H1 (cell line): ENCODE data around the gene OR13C5. TPM values are rescaled to one million over a fixed set of nuclear protein-coding genes. Genes with fewer than 3 reads are reported as not detected.

ENCODE experiments used
- CEBPB ChIP-seq: IDR thresholded peaks from 2 replicates; pipeline ENCODE4 v1.6.1; 2012; ENCODE audit warnings: low read depth, low read length
- polyA plus RNA-seq, 7 experiments: library from polyadenylated mRNA; depleted of rRNA in 3 of 7; stranded (reverse) in 5 of 7; unstranded in 2 of 7; fragments of >200 nt in 5 of 7; fragments of 200-250 nt in 2 of 7; gene quantifications; 1 replicate in 5 of 7; 2 replicates in 1 of 7; 4 replicates in 1 of 7; pipeline versions ENCODE4 v1.2.1 to v1.2.3, GENCODE V29; 2011 to 2013; ENCODE audit warnings: missing spikeins in 2 of 7, mixed read lengths in 2 of 7
- total RNA-seq: library from RNA; stranded (reverse); fragmentation: NEBNext Ultra II Directional; extraction: Animal tissue kit (Norgen Biotek cat#: 25700); gene quantifications from 2 replicates; pipeline ENCODE4 v1.2.1, GENCODE V29; 2021
- TF ChIP-seq, protein P1 (sequence below): fragments of 300-600 bp; sonication (generic); IDR thresholded peaks from 2 replicates; pipeline ENCODE4 v1.7.1; 2012; ENCODE audit warnings: low read length, moderate library complexity, mild to moderate bottlenecking, inconsistent platforms; ENCODE audit not compliant: insufficient replicate concordance

OR13C5 gene
- total and polyA plus RNA-seq, 2 of the 8 experiments (the other 6 are each of a cell fraction or from before 2014, with no cell fraction given) = not detected

DNA sequence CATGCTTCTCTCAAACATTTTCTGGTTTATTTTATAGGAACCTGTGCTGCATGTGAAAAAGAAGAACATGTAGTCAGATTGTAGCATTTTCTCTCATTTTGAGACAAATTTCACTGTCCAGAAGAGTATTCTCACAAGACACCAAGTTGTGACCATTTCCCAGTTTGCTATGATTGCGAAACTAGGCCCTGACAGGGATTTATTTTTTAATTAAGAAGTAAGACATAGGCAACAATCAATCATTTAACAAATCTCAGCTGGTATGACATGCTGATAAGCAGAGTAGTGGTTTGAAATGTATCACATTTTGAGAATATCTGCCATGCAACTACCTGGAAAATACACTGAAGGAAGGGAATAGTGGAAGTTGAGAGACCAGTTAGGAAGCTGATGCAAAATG, 18.7 kb downstream of the OR13C5 start (continued):
- TF ChIP-seq, protein P1, sequence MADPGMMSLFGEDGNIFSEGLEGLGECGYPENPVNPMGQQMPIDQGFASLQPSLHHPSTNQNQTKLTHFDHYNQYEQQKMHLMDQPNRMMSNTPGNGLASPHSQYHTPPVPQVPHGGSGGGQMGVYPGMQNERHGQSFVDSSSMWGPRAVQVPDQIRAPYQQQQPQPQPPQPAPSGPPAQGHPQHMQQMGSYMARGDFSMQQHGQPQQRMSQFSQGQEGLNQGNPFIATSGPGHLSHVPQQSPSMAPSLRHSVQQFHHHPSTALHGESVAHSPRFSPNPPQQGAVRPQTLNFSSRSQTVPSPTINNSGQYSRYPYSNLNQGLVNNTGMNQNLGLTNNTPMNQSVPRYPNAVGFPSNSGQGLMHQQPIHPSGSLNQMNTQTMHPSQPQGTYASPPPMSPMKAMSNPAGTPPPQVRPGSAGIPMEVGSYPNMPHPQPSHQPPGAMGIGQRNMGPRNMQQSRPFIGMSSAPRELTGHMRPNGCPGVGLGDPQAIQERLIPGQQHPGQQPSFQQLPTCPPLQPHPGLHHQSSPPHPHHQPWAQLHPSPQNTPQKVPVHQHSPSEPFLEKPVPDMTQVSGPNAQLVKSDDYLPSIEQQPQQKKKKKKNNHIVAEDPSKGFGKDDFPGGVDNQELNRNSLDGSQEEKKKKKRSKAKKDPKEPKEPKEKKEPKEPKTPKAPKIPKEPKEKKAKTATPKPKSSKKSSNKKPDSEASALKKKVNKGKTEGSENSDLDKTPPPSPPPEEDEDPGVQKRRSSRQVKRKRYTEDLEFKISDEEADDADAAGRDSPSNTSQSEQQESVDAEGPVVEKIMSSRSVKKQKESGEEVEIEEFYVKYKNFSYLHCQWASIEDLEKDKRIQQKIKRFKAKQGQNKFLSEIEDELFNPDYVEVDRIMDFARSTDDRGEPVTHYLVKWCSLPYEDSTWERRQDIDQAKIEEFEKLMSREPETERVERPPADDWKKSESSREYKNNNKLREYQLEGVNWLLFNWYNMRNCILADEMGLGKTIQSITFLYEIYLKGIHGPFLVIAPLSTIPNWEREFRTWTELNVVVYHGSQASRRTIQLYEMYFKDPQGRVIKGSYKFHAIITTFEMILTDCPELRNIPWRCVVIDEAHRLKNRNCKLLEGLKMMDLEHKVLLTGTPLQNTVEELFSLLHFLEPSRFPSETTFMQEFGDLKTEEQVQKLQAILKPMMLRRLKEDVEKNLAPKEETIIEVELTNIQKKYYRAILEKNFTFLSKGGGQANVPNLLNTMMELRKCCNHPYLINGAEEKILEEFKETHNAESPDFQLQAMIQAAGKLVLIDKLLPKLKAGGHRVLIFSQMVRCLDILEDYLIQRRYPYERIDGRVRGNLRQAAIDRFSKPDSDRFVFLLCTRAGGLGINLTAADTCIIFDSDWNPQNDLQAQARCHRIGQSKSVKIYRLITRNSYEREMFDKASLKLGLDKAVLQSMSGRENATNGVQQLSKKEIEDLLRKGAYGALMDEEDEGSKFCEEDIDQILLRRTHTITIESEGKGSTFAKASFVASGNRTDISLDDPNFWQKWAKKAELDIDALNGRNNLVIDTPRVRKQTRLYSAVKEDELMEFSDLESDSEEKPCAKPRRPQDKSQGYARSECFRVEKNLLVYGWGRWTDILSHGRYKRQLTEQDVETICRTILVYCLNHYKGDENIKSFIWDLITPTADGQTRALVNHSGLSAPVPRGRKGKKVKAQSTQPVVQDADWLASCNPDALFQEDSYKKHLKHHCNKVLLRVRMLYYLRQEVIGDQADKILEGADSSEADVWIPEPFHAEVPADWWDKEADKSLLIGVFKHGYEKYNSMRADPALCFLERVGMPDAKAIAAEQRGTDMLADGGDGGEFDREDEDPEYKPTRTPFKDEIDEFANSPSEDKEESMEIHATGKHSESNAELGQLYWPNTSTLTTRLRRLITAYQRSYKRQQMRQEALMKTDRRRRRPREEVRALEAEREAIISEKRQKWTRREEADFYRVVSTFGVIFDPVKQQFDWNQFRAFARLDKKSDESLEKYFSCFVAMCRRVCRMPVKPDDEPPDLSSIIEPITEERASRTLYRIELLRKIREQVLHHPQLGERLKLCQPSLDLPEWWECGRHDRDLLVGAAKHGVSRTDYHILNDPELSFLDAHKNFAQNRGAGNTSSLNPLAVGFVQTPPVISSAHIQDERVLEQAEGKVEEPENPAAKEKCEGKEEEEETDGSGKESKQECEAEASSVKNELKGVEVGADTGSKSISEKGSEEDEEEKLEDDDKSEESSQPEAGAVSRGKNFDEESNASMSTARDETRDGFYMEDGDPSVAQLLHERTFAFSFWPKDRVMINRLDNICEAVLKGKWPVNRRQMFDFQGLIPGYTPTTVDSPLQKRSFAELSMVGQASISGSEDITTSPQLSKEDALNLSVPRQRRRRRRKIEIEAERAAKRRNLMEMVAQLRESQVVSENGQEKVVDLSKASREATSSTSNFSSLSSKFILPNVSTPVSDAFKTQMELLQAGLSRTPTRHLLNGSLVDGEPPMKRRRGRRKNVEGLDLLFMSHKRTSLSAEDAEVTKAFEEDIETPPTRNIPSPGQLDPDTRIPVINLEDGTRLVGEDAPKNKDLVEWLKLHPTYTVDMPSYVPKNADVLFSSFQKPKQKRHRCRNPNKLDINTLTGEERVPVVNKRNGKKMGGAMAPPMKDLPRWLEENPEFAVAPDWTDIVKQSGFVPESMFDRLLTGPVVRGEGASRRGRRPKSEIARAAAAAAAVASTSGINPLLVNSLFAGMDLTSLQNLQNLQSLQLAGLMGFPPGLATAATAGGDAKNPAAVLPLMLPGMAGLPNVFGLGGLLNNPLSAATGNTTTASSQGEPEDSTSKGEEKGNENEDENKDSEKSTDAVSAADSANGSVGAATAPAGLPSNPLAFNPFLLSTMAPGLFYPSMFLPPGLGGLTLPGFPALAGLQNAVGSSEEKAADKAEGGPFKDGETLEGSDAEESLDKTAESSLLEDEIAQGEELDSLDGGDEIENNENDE = no peak
- peak; percentile 68; the same call in 1 of the 2 replicates for TF ChIP-seq CEBPB
- TF ChIP-seq, all 59 proteins: peak for 1
